H9 (cell line): ENCODE data around the gene SNAPC2. TPM values are rescaled to one million over a fixed set of nuclear protein-coding genes. Genes with fewer than 3 reads are reported as not detected.

ENCODE experiments used
- DNase-seq: peaks from one replicate; pipeline ENCODE4 v3.0.0-alpha.2; 2017
- H2AFZ ChIP-seq: one replicate; pipeline ENCODE4 v1.6.1; 2013; ENCODE audit warnings: mild to moderate bottlenecking, low read length, control low read depth, moderate library complexity
- H2AK5ac ChIP-seq: 2 replicates; pipeline ENCODE4 v1.6.1; 2013; ENCODE audit warnings: low read length, control low read depth, mixed read lengths; ENCODE audit not compliant: insufficient read length
- H2BK120ac ChIP-seq: one replicate; pipeline ENCODE4 v1.6.1; 2013; ENCODE audit warnings: low read depth, mild to moderate bottlenecking, low read length, control low read depth, inconsistent platforms; ENCODE audit not compliant: poor library complexity, severe bottlenecking
- H2BK12ac ChIP-seq: 2 replicates; pipeline ENCODE4 v1.6.1; 2013; ENCODE audit warnings: low read length, control low read depth, mixed read lengths, low read depth; ENCODE audit not compliant: insufficient read length
- H2BK15ac ChIP-seq: 2 replicates; pipeline ENCODE4 v1.6.1; 2013; ENCODE audit warnings: low read depth, low read length, control low read depth
- H2BK20ac ChIP-seq: one replicate; pipeline ENCODE4 v1.6.1; 2013; ENCODE audit warnings: low read depth, mild to moderate bottlenecking, low read length, control low read depth, inconsistent platforms; ENCODE audit not compliant: poor library complexity, severe bottlenecking
- H2BK5ac ChIP-seq: 2 replicates; pipeline ENCODE4 v1.6.1; 2013; ENCODE audit warnings: low read length, control low read depth, mixed read lengths; ENCODE audit not compliant: insufficient read length
- H3K14ac ChIP-seq: 2 replicates; pipeline ENCODE4 v1.6.1; 2013; ENCODE audit warnings: low read length, control low read depth; ENCODE audit not compliant: insufficient read depth
- H3K18ac ChIP-seq: 2 replicates; pipeline ENCODE4 v1.6.1; 2013; ENCODE audit warnings: low read depth, mild to moderate bottlenecking, mixed read lengths, low read length, control low read depth; ENCODE audit not compliant: insufficient read length
- H3K23ac ChIP-seq: 2 replicates; pipeline ENCODE4 v1.6.1; 2013; ENCODE audit warnings: low read length, control low read depth, mixed read lengths, low read depth; ENCODE audit not compliant: insufficient read length
- H3K23me2 ChIP-seq: 2 replicates; pipeline ENCODE4 v1.6.1; 2013; ENCODE audit warnings: low read depth, mild to moderate bottlenecking, mixed read lengths, low read length, control low read depth; ENCODE audit not compliant: insufficient read length, poor library complexity, severe bottlenecking
- H3K27ac ChIP-seq: 2 replicates; pipeline ENCODE4 v1.5.1; 2013; ENCODE audit warnings: low read length, control low read depth, mixed read lengths, low read depth; ENCODE audit not compliant: insufficient read length
- H3K27me3 ChIP-seq: 2 replicates; pipeline ENCODE4 v1.6.1; 2013; ENCODE audit warnings: low read length, control low read depth, inconsistent platforms; ENCODE audit not compliant: insufficient read depth
- H3K4ac ChIP-seq: 2 replicates; pipeline ENCODE4 v1.6.1; 2013; ENCODE audit warnings: low read depth, mild to moderate bottlenecking, control low read depth, inconsistent platforms, low read length, moderate library complexity
- H3K4me1 ChIP-seq: 2 replicates; pipeline ENCODE4 v1.6.1; 2013; ENCODE audit warnings: low read length, control low read depth, inconsistent platforms; ENCODE audit not compliant: insufficient read depth
- H3K4me2 ChIP-seq: 2 replicates; pipeline ENCODE4 v1.6.1; 2013; ENCODE audit warnings: low read length, control low read depth, mixed read lengths; ENCODE audit not compliant: insufficient read length, insufficient read depth
- H3K56ac ChIP-seq: 2 replicates; pipeline ENCODE4 v1.6.1; 2013; ENCODE audit warnings: low read depth, mild to moderate bottlenecking, mixed read lengths, low read length, control low read depth; ENCODE audit not compliant: insufficient read length
- H3K79me1 ChIP-seq: 2 replicates; pipeline ENCODE4 v1.6.1; 2013; ENCODE audit warnings: low read depth, mild to moderate bottlenecking, moderate library complexity, low read length, control low read depth, inconsistent platforms; ENCODE audit not compliant: insufficient read depth, poor library complexity, severe bottlenecking
- H3K79me2 ChIP-seq: 2 replicates; pipeline ENCODE4 v1.6.1; 2013; ENCODE audit warnings: low read length, control low read depth, inconsistent platforms; ENCODE audit not compliant: insufficient read depth
- H3K9ac ChIP-seq: 2 replicates; pipeline ENCODE4 v1.6.1; 2013; ENCODE audit warnings: low read length, control low read depth, mixed read lengths; ENCODE audit not compliant: insufficient read length; ENCODE audit errors: extremely low read depth
- H3K9me3 ChIP-seq: one replicate; pipeline ENCODE4 v1.6.1; 2013; ENCODE audit warnings: low read depth, low read length, inconsistent platforms; ENCODE audit not compliant: control insufficient read depth
- H3T11ph ChIP-seq: one replicate; pipeline ENCODE4 v1.6.1; 2013; ENCODE audit warnings: mild to moderate bottlenecking, low read length, control low read depth, inconsistent platforms
- H4K20me1 ChIP-seq: one replicate; pipeline ENCODE4 v1.6.1; 2013; ENCODE audit not compliant: control insufficient read depth, insufficient read length, insufficient read depth
- H4K5ac ChIP-seq: 2 replicates; pipeline ENCODE4 v1.6.1; 2013; ENCODE audit warnings: low read depth, mild to moderate bottlenecking, mixed read lengths, low read length, control low read depth; ENCODE audit not compliant: insufficient read length
- H4K8ac ChIP-seq: replicated peaks from 2 replicates; pipeline ENCODE4 v1.6.1; 2013; ENCODE audit warnings: low read length, control low read depth, mixed read lengths, low read depth; ENCODE audit not compliant: insufficient read length
- H4K91ac ChIP-seq: 2 replicates; pipeline ENCODE4 v1.6.1; 2013; ENCODE audit warnings: low read depth, mild to moderate bottlenecking, moderate library complexity, mixed read lengths, low read length, control low read depth; ENCODE audit not compliant: insufficient read length
- H3K27ac Mint-ChIP-seq, 3 experiments: 2 replicates in 2 of 3; 3 replicates in 1 of 3; pipeline ENCODE4 v1.8.0; 2020 to 2021; ENCODE audit warnings: mixed read lengths in 3 of 3, mild to moderate bottlenecking in 1 of 3, moderate library complexity in 1 of 3
- H3K27me3 Mint-ChIP-seq: 2 replicates; pipeline ENCODE4 v1.8.0; 2021; ENCODE audit warnings: low read depth, mild to moderate bottlenecking, moderate library complexity, mixed read lengths
- H3K36me3 Mint-ChIP-seq, 3 experiments: 2 replicates in 2 of 3; 3 replicates in 1 of 3; pipeline ENCODE4 v1.8.0; 2020 to 2021; ENCODE audit warnings: low read depth in 3 of 3, mixed read lengths in 3 of 3; ENCODE audit not compliant: insufficient read depth in 1 of 3
- H3K4me1 Mint-ChIP-seq, 2 experiments: 2 replicates each; pipeline ENCODE4 v1.8.0; 2020; ENCODE audit warnings: mixed read lengths in 2 of 2
- H3K4me3 Mint-ChIP-seq, 2 experiments: 2 replicates in 1 of 2; 3 replicates in 1 of 2; pipeline ENCODE4 v1.8.0; 2020 to 2021; ENCODE audit warnings: mild to moderate bottlenecking in 2 of 2, mixed read lengths in 2 of 2, moderate library complexity in 1 of 2
- H3K9me3 Mint-ChIP-seq, 2 experiments: 2 replicates in 1 of 2; 3 replicates in 1 of 2; pipeline ENCODE4 v1.8.0; 2020; ENCODE audit warnings: mild to moderate bottlenecking in 2 of 2, mixed read lengths in 2 of 2, moderate library complexity in 1 of 2
- WGBS: extraction: QIAGEN DNeasy Blood & Tissue Kit; methylation state at CpG from one replicate; pipeline ENCODE4 v1.1.7; 2013; ENCODE audit warnings: missing lambda C conversion rate, low lambda C conversion rate, mixed read lengths; ENCODE audit not compliant: insufficient read length; ENCODE audit errors: extremely low coverage; 5-methylcytosine and 5-hydroxymethylcytosine counted together
- total RNA-seq: library from RNA; stranded (reverse); gene quantifications from 2 replicates; pipeline ENCODE4 v1.2.1, GENCODE V29; 2021
- TF ChIP-seq, protein P1 (sequence below): fragments of 200-600 bp; sonication (generic); conservative IDR thresholded peaks from 3 replicates; pipeline ENCODE4 v1.8.0; 2021; ENCODE audit warnings: antibody characterized with exemption, mild to moderate bottlenecking

SNAPC2 gene
- total RNA-seq, 1 experiment from 2014 or later: 17.8 TPM

DNA sequence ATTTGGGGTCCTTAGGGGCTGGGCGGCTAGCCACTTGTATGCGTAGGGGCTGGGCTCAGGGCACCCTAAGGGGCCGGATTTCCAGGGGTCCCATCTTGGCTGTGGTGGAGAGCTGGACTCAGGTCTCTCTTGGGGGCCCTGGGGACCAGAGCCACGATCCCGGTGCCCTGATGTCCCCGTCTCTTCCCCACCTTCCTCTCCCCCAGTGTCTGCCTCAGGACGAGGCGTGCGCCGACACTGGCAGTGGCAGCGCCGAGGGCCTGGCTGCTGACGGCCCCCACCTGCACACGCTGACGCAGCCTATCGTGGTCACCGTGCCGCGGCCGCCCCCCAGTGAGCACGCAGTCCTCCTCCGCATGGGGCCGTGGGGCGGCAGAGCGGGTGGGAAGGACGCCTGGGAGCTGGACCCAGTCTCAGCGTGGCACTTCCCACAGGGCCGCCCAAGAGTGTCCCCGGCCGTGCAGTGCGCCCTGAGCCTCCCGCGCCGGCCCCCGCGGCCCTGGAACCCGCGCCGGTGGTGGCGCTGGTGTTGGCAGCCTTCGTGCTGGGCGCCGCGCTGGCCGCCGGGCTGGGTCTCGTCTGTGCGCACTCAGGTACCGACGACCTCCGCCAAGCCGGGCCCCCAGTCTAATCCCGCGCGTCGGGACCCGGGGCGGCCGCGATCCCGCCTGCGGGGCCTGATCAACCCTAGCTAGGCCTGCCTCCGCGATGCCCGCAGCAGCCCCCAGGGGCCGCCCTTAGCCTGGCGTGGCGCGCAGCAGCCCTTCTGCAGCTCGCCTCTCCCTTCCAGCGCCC is 2.7 kb upstream of the SNAPC2 start:
- no peak overlapping the region for H2AK5ac ChIP-seq
- H3K9ac ChIP-seq: no peak overlapping the region
- H3K4me2 ChIP-seq: peak overlapping the region; percentile 74
- H3K18ac ChIP-seq: peak overlapping the region; percentile 38
- no peaks in the 10 kb centered on the region for H3K79me2 ChIP-seq
- no peaks in the 10 kb centered on the region for H3K4me1 ChIP-seq
- H3K9me3 Mint-ChIP-seq: no peaks in the 10 kb centered on the region; a peak in 1 of 5 replicates
- no peak overlapping the region for H4K5ac ChIP-seq
- H3K23ac ChIP-seq: no peak overlapping the region
- H2BK20ac ChIP-seq: no peak overlapping the region
- H2BK12ac ChIP-seq: no peak overlapping the region
- no peak overlapping the region for H3K14ac ChIP-seq
- no peak overlapping the region for H2AFZ ChIP-seq
- H2BK120ac ChIP-seq: no peak overlapping the region
- H3K4ac ChIP-seq: no peak overlapping the region
- H3K27ac Mint-ChIP-seq: no peak overlapping the region
- H4K91ac ChIP-seq: no peak overlapping the region
- no peak overlapping the region for H2BK15ac ChIP-seq
- H4K8ac ChIP-seq: no peak overlapping the region
- H3K56ac ChIP-seq: no peak overlapping the region
- H3K27me3 ChIP-seq: peaks cover 16% of the 10 kb centered on the region; the same call in 1 of the 2 replicates
- H4K20me1 ChIP-seq: no peaks in the 10 kb centered on the region
- H3K4me1 Mint-ChIP-seq: peaks cover 20 to 27% of the 10 kb centered on the region in 2 experiments
- no peak overlapping the region for H3K27ac ChIP-seq
- peaks cover 57% of the 10 kb centered on the region for H3K27me3 Mint-ChIP-seq
- H3K4me3 Mint-ChIP-seq: peak overlapping the region; percentile 67 to 91
- TF ChIP-seq, protein P1, sequence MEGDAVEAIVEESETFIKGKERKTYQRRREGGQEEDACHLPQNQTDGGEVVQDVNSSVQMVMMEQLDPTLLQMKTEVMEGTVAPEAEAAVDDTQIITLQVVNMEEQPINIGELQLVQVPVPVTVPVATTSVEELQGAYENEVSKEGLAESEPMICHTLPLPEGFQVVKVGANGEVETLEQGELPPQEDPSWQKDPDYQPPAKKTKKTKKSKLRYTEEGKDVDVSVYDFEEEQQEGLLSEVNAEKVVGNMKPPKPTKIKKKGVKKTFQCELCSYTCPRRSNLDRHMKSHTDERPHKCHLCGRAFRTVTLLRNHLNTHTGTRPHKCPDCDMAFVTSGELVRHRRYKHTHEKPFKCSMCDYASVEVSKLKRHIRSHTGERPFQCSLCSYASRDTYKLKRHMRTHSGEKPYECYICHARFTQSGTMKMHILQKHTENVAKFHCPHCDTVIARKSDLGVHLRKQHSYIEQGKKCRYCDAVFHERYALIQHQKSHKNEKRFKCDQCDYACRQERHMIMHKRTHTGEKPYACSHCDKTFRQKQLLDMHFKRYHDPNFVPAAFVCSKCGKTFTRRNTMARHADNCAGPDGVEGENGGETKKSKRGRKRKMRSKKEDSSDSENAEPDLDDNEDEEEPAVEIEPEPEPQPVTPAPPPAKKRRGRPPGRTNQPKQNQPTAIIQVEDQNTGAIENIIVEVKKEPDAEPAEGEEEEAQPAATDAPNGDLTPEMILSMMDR: peak; percentile 74
- H3T11ph ChIP-seq: no peak overlapping the region
- DNase-seq: peak; percentile 71
- no peaks in the 10 kb centered on the region for H3K9me3 ChIP-seq
- H2BK5ac ChIP-seq: no peak overlapping the region
- H3K79me1 ChIP-seq: no peaks in the 10 kb centered on the region
- H3K36me3 Mint-ChIP-seq: peaks cover 7 to 14% (median 13%) of the 10 kb centered on the region in 3 experiments; a peak in 6 of 7 replicates
- WGBS: no CpG with 5 or more reads among the region's 71 CpGs
- peaks cover 17% of the 10 kb centered on the region for H3K23me2 ChIP-seq
